ENCODE data around the gene SLC10A4. TPM values are rescaled to one million over a fixed set of nuclear protein-coding genes. Genes with fewer than 3 reads are reported as not detected.

The SLC10A4 gene
- total RNA-seq, 1 experiment from 2014 or later: not detected

- Histone ChIP-seq H3K79me2 (ENCODE audit: low read depth) (no peaks in the 10 kb centered on the region), H3K4me2 (no peak overlapping the region), H3K9me3 (ENCODE audit: insufficient read depth, low read depth) (no peaks in the 10 kb centered on the region), H3K36me3 (ENCODE audit: low read depth) (peaks cover 19% of the 10 kb centered on the region), H2AFZ (no peak overlapping the region), H3F3A (ENCODE audit: insufficient read depth, low read depth) (no peaks in the 10 kb centered on the region), H4K20me1 (ENCODE audit: insufficient read depth) (no peaks in the 10 kb centered on the region), H3K27me3 (ENCODE audit: insufficient read depth, low read depth) (no peaks in the 10 kb centered on the region), H3K27ac (no peak overlapping the region), H3K4me3 (no peak overlapping the region), H3K4me1 (replicated peaks; ENCODE audit: insufficient read depth) (no peaks in the 10 kb centered on the region), H3K9me2 (ENCODE audit: insufficient read depth) (no peaks in the 10 kb centered on the region)
- no peak for DNase-seq
- TF ChIP-seq EZH2 (IDR thresholded peaks at IDR 0.05; ENCODE audit: low read depth) (no peak), CTCF (conservative IDR thresholded peaks at IDR 0.05) (no peak)
- intact Hi-C loops (cut with micrococcal nuclease; ENCODE audit: unreplicated experiment): no loop called here
- POLR2A ChIA-PET (ENCODE audit: unreplicated experiment): no interaction called here
- BruUV-seq (replicated peaks): no TSS peak
- CTCF ChIA-PET: no interaction called here
These were observed 16.5 kb downstream of the SLC10A4 start for GRCh38 chr4:48499551-48500066.

GRCh38 chr4:48503233-48504025 is 20.3 kb downstream of the SLC10A4 start:
- peaks cover 25% of the 10 kb centered on the region for H3K36me3 ChIP-seq (ENCODE audit: low read depth)
- H4K20me1 ChIP-seq (ENCODE audit: insufficient read depth): no peaks in the 10 kb centered on the region
- no peak for DNase-seq
- TF ChIP-seq EZH2 (IDR thresholded peaks at IDR 0.05; ENCODE audit: low read depth) (no peak), CTCF (conservative IDR thresholded peaks at IDR 0.05) (no peak)
- no peak overlapping the region for H2AFZ ChIP-seq
- POLR2A ChIA-PET (ENCODE audit: unreplicated experiment): no interaction called here
- BruUV-seq (replicated peaks): no TSS peak
- no peaks in the 10 kb centered on the region for H3K79me2 ChIP-seq (ENCODE audit: low read depth)
- no peaks in the 10 kb centered on the region for H3K4me1 ChIP-seq (replicated peaks; ENCODE audit: insufficient read depth)
- H3K27me3 ChIP-seq (ENCODE audit: insufficient read depth, low read depth): no peaks in the 10 kb centered on the region
- CTCF ChIA-PET: no interaction called here
- H3K4me2 ChIP-seq: no peak overlapping the region
- no peaks in the 10 kb centered on the region for H3F3A ChIP-seq (ENCODE audit: insufficient read depth, low read depth)
- H3K27ac ChIP-seq: no peak overlapping the region
- H3K4me3 ChIP-seq: no peak overlapping the region
- no peaks in the 10 kb centered on the region for H3K9me2 ChIP-seq (ENCODE audit: insufficient read depth)
- intact Hi-C loops (cut with micrococcal nuclease; ENCODE audit: unreplicated experiment): no loop called here
- no peaks in the 10 kb centered on the region for H3K9me3 ChIP-seq (ENCODE audit: insufficient read depth, low read depth)

- Histone ChIP-seq H3K9me2 (ENCODE audit: insufficient read depth) (no peaks in the 10 kb centered on the region), H3F3A (ENCODE audit: insufficient read depth, low read depth) (no peaks in the 10 kb centered on the region), H3K4me2 (no peak overlapping the region), H4K20me1 (ENCODE audit: insufficient read depth) (no peaks in the 10 kb centered on the region), H3K36me3 (ENCODE audit: low read depth) (peaks cover 21% of the 10 kb centered on the region), H3K79me2 (ENCODE audit: low read depth) (no peaks in the 10 kb centered on the region), H2AFZ (no peak overlapping the region), H3K4me3 (no peak overlapping the region), H3K27me3 (ENCODE audit: insufficient read depth, low read depth) (no peaks in the 10 kb centered on the region), H3K9me3 (ENCODE audit: insufficient read depth, low read depth) (no peaks in the 10 kb centered on the region), H3K27ac (no peak overlapping the region), H3K4me1 (replicated peaks; ENCODE audit: insufficient read depth) (no peaks in the 10 kb centered on the region)
- POLR2A ChIA-PET (ENCODE audit: unreplicated experiment): no interaction called here
- intact Hi-C loops (cut with micrococcal nuclease; ENCODE audit: unreplicated experiment): no loop called here
- no peak for TF ChIP-seq EZH2 (IDR thresholded peaks at IDR 0.05; ENCODE audit: low read depth)
- TF ChIP-seq CTCF (conservative IDR thresholded peaks at IDR 0.05): no peak
- BruUV-seq (replicated peaks): no TSS peak
- DNase-seq: no peak
- CTCF ChIA-PET: no interaction called here
These were observed 20.8 kb downstream of the SLC10A4 start for GRCh38 chr4:48504026-48504330.
